Retinal pigment epithelial cell (primary cell): ENCODE results near the gene DCTN1.

ENCODE experiments used
- DNase-seq: peaks from one replicate; pipeline ENCODE4 v3.0.0-alpha.2; 2010; ENCODE audit warnings: low read depth
- H3K4me3 ChIP-seq: 2 replicates; pipeline ENCODE4 v1.5.1; 2011; ENCODE audit warnings: mild to moderate bottlenecking, low read length, control low read depth, moderate library complexity
- TF ChIP-seq, protein P1 (sequence below): conservative IDR thresholded peaks from 2 replicates; pipeline ENCODE4 v1.5.1; 2011; ENCODE audit warnings: low read depth, low read length, control low read depth, inconsistent platforms

DCTN1 gene

DNA sequence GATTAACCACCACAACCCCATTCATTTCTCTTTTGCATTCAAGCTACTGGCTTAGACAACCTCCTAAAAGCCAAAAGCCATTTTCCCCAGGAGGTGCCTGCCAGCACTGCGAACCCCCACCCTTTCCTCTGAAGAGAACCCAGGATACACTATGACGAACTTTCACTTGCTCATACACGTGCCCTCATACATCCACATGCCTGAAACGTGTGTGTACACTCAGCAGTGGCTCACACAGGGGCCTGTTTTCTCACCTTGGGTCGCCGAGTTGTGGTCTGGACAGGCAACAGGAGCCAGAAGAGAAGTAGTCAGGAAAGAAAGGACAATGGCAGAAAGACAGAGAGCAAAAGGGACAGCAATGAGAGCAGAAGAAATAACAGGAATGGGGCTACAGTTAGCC, 7.4 kb downstream of the DCTN1 start:
- no peak for DNase-seq
- TF ChIP-seq, protein P1, sequence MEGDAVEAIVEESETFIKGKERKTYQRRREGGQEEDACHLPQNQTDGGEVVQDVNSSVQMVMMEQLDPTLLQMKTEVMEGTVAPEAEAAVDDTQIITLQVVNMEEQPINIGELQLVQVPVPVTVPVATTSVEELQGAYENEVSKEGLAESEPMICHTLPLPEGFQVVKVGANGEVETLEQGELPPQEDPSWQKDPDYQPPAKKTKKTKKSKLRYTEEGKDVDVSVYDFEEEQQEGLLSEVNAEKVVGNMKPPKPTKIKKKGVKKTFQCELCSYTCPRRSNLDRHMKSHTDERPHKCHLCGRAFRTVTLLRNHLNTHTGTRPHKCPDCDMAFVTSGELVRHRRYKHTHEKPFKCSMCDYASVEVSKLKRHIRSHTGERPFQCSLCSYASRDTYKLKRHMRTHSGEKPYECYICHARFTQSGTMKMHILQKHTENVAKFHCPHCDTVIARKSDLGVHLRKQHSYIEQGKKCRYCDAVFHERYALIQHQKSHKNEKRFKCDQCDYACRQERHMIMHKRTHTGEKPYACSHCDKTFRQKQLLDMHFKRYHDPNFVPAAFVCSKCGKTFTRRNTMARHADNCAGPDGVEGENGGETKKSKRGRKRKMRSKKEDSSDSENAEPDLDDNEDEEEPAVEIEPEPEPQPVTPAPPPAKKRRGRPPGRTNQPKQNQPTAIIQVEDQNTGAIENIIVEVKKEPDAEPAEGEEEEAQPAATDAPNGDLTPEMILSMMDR = no peak
- peak overlapping the region; percentile 11 for H3K4me3 ChIP-seq

DNA sequence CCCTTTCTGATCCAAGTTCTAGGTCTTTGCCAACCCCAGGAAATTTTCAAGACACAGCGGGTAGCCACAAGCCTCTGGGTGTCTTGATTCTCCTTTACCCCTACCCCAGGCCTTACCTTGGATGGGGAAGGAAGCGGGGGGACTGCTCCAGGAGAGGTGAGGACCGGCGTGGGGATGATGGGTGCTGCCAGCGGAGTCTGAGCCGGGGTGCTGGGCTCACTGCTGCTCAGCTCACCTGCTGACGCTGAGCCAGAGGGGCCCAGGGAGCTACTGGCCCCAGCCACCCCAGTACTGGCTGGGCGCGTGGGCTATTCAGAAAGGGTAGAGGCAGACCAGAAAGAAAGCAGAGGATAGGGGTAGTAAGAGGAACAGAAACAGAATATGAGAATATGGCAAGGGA, 8.7 kb downstream of the DCTN1 start:
- no peak for DNase-seq
- TF ChIP-seq, protein P1 = no peak
- H3K4me3 ChIP-seq = no peak overlapping the region

DNA sequence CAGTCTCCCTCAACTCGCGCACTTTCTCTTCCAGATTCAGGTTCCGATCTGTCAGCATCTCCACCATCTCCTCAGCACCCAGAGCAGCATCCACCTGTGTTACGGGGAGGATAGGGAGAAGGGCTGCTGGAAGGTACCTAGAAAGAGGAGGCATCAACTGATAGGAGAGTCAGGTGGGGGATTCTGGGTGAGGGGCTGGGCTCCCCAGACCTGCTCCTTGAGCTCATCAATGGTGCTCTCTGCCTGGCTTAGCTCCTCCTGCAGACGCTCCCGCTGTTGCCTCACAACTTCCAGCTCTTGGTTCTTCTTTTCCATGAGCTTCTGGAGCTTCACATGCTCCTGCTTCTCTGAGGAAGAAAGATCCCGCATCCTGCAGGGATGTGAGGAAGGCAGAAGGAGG, 10.1 kb downstream of the DCTN1 start:
- TF ChIP-seq, protein P1 = no peak
- no peak overlapping the region for H3K4me3 ChIP-seq
- no peak for DNase-seq

DNA sequence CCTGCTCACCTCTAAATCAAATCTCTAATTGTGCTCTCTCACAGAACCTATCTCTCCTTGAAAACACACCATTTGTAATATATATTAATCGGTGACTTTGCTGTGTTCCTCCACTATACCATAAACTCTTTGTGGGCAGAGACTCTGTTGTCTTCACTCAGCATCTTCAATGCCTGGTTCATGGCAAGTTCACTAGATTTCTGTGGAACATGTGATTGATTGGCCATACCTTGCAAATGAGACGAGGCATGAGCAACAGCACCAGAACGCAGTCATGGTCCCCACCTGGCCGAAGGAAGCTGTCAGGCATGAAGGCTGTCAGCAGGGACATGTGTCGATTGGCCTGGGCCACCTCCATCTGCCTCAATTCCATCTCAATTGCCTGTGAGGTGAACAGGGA, 11.6 kb downstream of the DCTN1 start:
- no peak overlapping the region for H3K4me3 ChIP-seq
- DNase-seq = no peak
- TF ChIP-seq, protein P1 = no peak

DNA sequence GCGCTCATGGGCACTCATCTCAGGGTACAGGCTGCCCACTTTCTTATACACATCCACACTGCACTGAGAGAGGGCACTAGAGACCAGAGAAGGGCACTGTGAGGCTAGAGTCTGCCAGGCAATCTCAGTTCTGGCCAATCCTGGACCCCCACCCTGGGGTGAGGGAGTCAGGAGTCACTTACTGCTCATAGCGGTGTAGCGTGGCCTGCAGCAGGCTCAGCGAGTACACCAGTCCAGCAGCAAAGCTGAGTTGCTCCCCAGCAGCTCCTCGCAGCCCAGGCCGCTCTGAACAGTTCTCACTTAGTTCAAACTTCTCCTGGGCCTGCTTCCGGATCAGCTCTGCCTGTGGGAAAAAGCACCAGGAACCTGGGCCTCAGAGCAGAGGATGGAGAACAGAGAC, 12.3 kb downstream of the DCTN1 start:
- TF ChIP-seq, protein P1 = no peak
- no peak overlapping the region for H3K4me3 ChIP-seq
- DNase-seq = no peak

DNA sequence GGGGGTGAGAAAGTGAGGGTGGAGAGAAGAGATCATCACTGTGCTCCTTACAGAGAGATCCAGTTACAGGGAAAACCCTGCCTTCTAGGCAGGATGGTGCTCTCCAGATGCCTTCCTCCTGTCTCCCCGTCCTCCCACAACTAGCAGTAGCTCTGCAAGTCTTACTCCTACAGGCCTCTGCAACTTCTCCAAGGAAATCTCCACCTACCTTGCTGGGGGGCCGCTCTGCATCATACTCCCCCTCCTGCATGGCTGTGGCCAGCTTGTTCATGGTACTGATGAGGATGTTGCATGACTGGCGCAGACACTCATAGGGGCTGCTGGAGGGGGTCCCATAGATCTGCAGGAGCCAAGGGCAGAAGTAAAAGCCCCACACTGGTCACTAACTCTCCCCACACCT, 14.1 kb downstream of the DCTN1 start:
- H3K4me3 ChIP-seq = no peak overlapping the region
- TF ChIP-seq, protein P1 = no peak
- no peak for DNase-seq

DNA sequence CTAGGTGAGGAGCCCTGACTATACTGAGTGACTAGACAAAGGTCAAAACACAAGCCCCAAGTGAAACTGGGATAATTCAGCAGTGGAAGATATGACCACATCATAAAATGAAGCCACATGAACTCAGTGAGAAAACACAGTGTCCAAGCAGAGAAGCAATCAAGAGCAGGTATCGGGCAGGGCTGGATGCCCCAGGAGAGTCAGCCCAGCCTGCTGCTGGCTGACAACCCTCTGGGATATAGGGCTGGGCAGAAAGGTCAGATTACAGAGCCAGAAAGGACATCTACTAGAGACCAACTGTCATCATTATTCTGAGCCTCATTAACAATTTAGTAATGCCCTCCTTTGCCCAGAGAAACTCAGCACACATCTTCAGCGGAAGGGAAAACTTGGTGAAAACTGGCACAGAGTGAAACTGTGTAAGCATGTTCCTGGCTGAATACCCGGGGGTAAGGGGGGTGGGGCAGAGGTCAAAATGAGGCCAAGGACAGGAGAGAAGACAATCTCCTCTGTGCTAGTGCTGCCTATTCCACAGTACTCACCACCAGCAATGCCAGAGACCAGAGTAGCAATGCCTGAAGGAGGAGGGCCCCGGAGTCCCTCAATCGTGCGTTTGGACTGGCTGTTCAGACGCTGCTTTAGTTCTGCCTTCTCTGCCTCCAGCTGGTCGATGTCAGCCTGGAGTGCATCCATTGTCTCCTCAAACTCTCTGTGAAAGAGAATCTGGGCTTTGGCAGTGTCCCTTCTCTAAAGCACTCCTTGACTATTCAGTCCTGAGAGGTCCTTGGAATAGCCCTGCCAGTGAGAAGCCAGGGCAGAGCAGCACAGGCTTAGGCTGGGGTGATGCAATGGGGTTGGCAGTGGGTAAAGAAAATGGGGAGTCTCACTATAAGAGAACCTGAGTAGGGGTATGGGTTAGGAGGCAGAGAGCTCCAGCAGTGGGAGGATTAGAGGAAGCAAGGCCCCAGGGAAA, 15.3 kb downstream of the DCTN1 start:
- DNase-seq = no peak
- TF ChIP-seq, protein P1 = no peak
- no peak overlapping the region for H3K4me3 ChIP-seq
